Loucy (cell line): ENCODE data around the gene AURKAIP1.

Experiments
- H2AFZ ChIP-seq: fragments of 200-600 bp; sonication (generic); 2 replicates; pipeline ENCODE4 v1.6.0; 2016; ENCODE audit warnings: antibody characterized with exemption, mild to moderate bottlenecking, low read length, moderate library complexity
- H3F3A ChIP-seq: fragments of 200-600 bp; 2 replicates; pipeline ENCODE4 v1.6.0; 2016; ENCODE audit warnings: antibody characterized with exemption, low read depth, mild to moderate bottlenecking
- H3K27me3 ChIP-seq: fragments of 200-600 bp; sonication (generic); 2 replicates; pipeline ENCODE4 v1.6.1; 2014; ENCODE audit warnings: low read length, mild to moderate bottlenecking; ENCODE audit not compliant: insufficient read depth, poor library complexity, severe bottlenecking
- H3K36me3 ChIP-seq: fragments of 200-600 bp; sonication (generic); 2 replicates; pipeline ENCODE4 v1.6.1; 2016; ENCODE audit warnings: low read length; ENCODE audit not compliant: insufficient read depth
- H3K4me1 ChIP-seq: fragments of 200-600 bp; sonication (generic); 2 replicates; pipeline ENCODE4 v1.5.1; 2014; ENCODE audit warnings: low read length, mild to moderate bottlenecking; ENCODE audit not compliant: insufficient read depth, poor library complexity, severe bottlenecking
- H3K4me2 ChIP-seq: fragments of 200-600 bp; sonication (generic); 2 replicates; pipeline ENCODE4 v1.6.0; 2014; ENCODE audit warnings: antibody characterized with exemption, low read length, low read depth, mild to moderate bottlenecking; ENCODE audit not compliant: poor library complexity, severe bottlenecking
- H3K4me3 ChIP-seq: fragments of 200-600 bp; sonication (generic); 2 replicates; pipeline ENCODE4 v1.5.1; 2014; ENCODE audit warnings: low read length, mild to moderate bottlenecking, mixed read lengths; ENCODE audit not compliant: poor library complexity, severe bottlenecking
- H3K79me2 ChIP-seq: fragments of 200-600 bp; sonication (generic); 2 replicates; pipeline ENCODE4 v1.6.1; 2014; ENCODE audit warnings: low read length; ENCODE audit not compliant: insufficient read depth
- H3K9ac ChIP-seq: fragments of 200-600 bp; sonication (generic); 2 replicates; pipeline ENCODE4 v1.6.0; 2014; ENCODE audit warnings: mild to moderate bottlenecking, low read depth, low read length, moderate library complexity; ENCODE audit not compliant: poor library complexity, severe bottlenecking
- H3K9me2 ChIP-seq: fragments of 200-600 bp; sonication (generic); replicated peaks from 2 replicates; pipeline ENCODE4 v1.6.1; 2016; ENCODE audit warnings: low read depth, low read length, mixed read lengths
- H3K9me3 ChIP-seq: fragments of 200-600 bp; sonication (generic); 2 replicates; pipeline ENCODE4 v1.6.1; 2014; ENCODE audit warnings: mild to moderate bottlenecking, antibody characterized with exemption, low read length, low read depth; ENCODE audit not compliant: insufficient read depth
- H4K20me1 ChIP-seq: fragments of 200-600 bp; sonication (generic); 2 replicates; pipeline ENCODE4 v1.6.0; 2014; ENCODE audit warnings: antibody characterized with exemption, low read length, mild to moderate bottlenecking; ENCODE audit not compliant: insufficient read depth, poor library complexity, severe bottlenecking
- EZH2phosphoT487 ChIP-seq: fragments of 200-600 bp; IDR thresholded peaks from 2 replicates; pipeline ENCODE4 v1.6.1; 2018; ENCODE audit warnings: antibody characterized with exemption, mild to moderate bottlenecking, moderate library complexity, borderline replicate concordance
- TF ChIP-seq, protein P1 (sequence below): fragments of 200-600 bp; sonication (generic); conservative IDR thresholded peaks from 2 replicates; pipeline ENCODE4 v1.5.1; 2014; ENCODE audit warnings: mild to moderate bottlenecking, antibody characterized with exemption, low read length

The AURKAIP1 gene

DNA sequence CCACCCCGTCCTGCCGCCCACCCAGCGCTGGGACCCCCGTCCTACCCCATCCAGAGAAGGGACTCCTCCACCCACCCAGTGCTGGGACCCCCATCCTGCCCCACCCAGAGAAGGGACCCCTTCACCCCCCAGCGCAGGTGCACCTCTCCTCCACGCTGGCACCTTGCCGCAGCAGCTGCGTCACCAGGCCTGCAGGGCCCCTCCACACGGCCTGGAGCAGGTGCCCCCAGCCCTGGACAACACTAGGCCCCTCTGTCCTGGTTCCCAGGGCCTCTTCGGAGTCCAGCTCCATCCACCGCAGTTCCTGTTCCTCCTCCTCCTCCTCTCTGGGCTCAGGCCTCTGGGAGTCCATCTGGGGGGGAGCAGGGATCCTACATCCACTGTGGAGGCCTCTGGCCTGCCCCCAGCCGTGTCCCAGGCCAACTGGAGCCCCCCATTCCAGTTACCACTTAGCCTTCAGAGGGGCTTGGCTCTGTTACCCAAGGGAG, 45.7 kb upstream of the AURKAIP1 start:
- Histone ChIP-seq H3K9me3 (no peaks in the 10 kb centered on the region), H3K27me3 (no peaks in the 10 kb centered on the region), H3K36me3 (no peaks in the 10 kb centered on the region), H4K20me1 (no peaks in the 10 kb centered on the region), H2AFZ (no peak overlapping the region), H3K4me3 (no peak overlapping the region), H3F3A (no peaks in the 10 kb centered on the region), H3K4me1 (peaks cover 11% of the 10 kb centered on the region), H3K79me2 (no peaks in the 10 kb centered on the region), H3K9ac (peak overlapping the region; percentile 52), H3K9me2 (no peaks in the 10 kb centered on the region), H3K4me2 (no peak overlapping the region)
- no peak for TF ChIP-seq EZH2phosphoT487
- TF ChIP-seq, protein P1, sequence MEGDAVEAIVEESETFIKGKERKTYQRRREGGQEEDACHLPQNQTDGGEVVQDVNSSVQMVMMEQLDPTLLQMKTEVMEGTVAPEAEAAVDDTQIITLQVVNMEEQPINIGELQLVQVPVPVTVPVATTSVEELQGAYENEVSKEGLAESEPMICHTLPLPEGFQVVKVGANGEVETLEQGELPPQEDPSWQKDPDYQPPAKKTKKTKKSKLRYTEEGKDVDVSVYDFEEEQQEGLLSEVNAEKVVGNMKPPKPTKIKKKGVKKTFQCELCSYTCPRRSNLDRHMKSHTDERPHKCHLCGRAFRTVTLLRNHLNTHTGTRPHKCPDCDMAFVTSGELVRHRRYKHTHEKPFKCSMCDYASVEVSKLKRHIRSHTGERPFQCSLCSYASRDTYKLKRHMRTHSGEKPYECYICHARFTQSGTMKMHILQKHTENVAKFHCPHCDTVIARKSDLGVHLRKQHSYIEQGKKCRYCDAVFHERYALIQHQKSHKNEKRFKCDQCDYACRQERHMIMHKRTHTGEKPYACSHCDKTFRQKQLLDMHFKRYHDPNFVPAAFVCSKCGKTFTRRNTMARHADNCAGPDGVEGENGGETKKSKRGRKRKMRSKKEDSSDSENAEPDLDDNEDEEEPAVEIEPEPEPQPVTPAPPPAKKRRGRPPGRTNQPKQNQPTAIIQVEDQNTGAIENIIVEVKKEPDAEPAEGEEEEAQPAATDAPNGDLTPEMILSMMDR = no peak

DNA sequence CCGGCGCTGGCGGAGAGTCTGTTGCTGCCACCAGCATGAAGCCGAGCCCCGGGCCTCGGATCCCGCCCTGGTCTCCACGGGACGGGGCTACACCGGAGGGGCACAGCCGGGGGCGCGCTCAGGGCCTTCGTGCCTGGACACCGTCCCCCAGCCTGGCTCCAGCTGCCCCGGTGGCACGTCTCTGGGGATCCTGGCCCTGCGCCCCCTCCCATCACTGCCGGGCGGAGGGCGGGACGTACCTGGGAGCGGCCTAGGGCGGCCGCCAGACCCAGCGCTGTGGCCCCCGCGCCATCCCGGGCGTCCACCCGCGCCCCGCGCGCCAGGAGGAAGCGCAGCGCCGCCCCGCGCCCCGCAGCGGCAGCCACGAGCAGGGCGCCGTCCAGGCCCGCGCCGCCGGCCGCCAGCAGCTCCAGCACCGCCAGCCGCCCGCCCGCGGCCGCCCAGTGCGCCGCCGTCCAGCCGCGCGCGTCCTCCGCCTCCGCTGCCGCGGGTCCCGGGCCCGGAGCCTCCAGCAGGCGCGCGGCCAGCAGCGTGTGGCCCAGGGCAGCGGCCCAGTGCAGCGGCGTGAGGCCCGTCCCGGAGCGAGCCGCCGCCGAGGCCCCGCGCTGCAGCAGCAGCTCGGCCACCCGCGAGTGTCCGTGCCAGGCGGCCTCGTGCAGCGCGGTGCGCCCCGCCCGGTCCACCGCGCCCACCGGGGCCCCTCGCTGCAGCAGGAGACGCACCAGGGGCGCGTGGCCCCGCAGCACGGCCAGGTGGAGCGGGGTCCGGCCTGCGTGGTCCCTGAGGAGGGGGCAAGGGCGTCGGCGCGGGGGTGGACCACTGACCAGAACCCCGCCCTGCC, 45.0 kb upstream of the AURKAIP1 start:
- no peak overlapping the region for H3K9ac ChIP-seq

DNA sequence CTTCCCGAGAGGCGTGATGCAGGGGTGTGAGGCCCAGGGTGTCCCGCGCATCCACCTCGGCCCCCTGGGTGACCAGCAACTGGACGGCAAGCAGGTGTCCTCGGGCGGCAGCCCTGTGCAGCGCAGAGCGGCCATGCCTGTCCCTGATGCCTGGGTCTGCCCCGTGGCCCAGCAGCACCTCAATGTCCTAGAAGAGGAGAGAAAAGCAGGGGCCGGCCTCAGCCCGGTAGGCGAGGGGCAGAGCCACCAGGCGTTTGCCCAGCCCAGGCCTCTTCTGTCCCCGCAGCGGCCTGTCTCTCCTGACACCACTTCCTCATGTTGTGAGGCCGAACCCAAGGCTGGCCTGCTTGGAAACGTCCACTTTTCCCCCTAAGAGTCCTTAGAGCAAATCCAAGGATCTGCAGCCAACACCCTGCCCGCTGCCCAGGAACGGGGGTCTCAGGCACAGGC, 44.4 kb upstream of the AURKAIP1 start:
- Histone ChIP-seq H3K27me3 (no peaks in the 10 kb centered on the region), H3K4me3 (no peak overlapping the region), H3F3A (no peaks in the 10 kb centered on the region), H3K79me2 (no peaks in the 10 kb centered on the region), H3K9me2 (no peaks in the 10 kb centered on the region), H3K9ac (no peak overlapping the region), H3K4me1 (peaks cover 11% of the 10 kb centered on the region), H3K36me3 (no peaks in the 10 kb centered on the region), H3K9me3 (no peaks in the 10 kb centered on the region), H2AFZ (no peak overlapping the region), H3K4me2 (no peak overlapping the region), H4K20me1 (no peaks in the 10 kb centered on the region)
- no peak for TF ChIP-seq EZH2phosphoT487
- TF ChIP-seq, protein P1 = no peak

More for the DNA sequence above, 45.0 kb upstream of the AURKAIP1 start:
- no peak overlapping the region for H3K4me3 ChIP-seq
- no peak overlapping the region for H2AFZ ChIP-seq
- H3K36me3 ChIP-seq = no peaks in the 10 kb centered on the region
- H3K4me2 ChIP-seq = no peak overlapping the region
- TF ChIP-seq, protein P1 = no peak
- TF ChIP-seq EZH2phosphoT487 = no peak
- no peaks in the 10 kb centered on the region for H3K79me2 ChIP-seq
- no peaks in the 10 kb centered on the region for H3K27me3 ChIP-seq
- H3K4me1 ChIP-seq = peaks cover 11% of the 10 kb centered on the region
- no peaks in the 10 kb centered on the region for H3F3A ChIP-seq
- no peaks in the 10 kb centered on the region for H3K9me3 ChIP-seq
- no peaks in the 10 kb centered on the region for H3K9me2 ChIP-seq
- no peaks in the 10 kb centered on the region for H4K20me1 ChIP-seq
